Endothelial cell of umbilical vein (primary cell): ENCODE data around the gene SPRR2G.

Experiments
- JUN ChIP-seq: IDR thresholded peaks from 2 replicates; pipeline ENCODE4 v1.6.1; 2011; ENCODE audit warnings: borderline replicate concordance, low read depth; ENCODE audit not compliant: insufficient read length, insufficient read depth
- POLR2A ChIP-seq: IDR thresholded peaks from 2 replicates; pipeline ENCODE4 v1.6.1; 2012; ENCODE audit warnings: low read depth, mild to moderate bottlenecking, control low read depth, low read length
- TF ChIP-seq, protein P1 (sequence below): IDR thresholded peaks from 2 replicates; pipeline ENCODE4 v1.6.1; 2011; ENCODE audit not compliant: insufficient read depth, insufficient read length
- TF ChIP-seq, protein P2 (sequence below), 2 donors: IDR thresholded peaks; 1 replicate in 1 of 2; 2 replicates in 1 of 2; pipeline ENCODE4 v1.5.1; 2011; ENCODE audit warnings: low read length in 2 of 2, mild to moderate bottlenecking in 2 of 2, moderate library complexity in 2 of 2, control low read depth in 1 of 2, inconsistent platforms in 1 of 2, low read depth in 1 of 2; ENCODE audit not compliant: insufficient read depth in 1 of 2; ENCODE audit errors: extremely low read depth in 1 of 2

DNA sequence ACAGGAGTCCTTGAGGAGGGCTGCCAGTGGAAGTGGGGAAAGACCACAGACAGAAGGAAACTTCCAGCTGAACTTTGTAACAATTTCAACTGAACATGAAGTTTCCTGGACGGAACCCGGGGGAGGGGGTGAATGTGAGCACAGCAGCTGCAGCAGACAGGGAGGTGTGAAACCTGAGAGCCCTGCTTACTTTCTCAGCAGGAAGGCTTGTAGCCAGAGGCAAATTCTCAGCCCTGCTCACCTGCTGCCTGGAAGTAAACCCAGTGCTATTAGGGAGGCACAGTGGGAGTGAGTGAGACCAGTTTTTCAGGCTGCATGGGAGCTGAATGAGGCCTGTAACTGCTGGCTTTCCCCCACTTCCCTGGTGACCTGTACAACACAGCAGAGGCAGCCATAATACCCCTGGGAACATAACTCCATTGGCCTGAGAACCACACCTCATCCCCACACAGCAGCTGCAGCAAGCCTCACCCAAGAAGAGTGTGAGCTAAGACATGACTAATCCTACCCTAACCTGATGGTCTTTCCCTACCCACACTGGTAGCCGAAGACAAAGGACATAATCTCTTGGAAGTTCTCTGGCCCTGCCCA is 27.8 kb downstream of the SPRR2G start:
- TF ChIP-seq JUN (no peak), POLR2A (no peak)
- TF ChIP-seq, protein P1, sequence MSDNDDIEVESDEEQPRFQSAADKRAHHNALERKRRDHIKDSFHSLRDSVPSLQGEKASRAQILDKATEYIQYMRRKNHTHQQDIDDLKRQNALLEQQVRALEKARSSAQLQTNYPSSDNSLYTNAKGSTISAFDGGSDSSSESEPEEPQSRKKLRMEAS = no peak
- TF ChIP-seq, protein P2, sequence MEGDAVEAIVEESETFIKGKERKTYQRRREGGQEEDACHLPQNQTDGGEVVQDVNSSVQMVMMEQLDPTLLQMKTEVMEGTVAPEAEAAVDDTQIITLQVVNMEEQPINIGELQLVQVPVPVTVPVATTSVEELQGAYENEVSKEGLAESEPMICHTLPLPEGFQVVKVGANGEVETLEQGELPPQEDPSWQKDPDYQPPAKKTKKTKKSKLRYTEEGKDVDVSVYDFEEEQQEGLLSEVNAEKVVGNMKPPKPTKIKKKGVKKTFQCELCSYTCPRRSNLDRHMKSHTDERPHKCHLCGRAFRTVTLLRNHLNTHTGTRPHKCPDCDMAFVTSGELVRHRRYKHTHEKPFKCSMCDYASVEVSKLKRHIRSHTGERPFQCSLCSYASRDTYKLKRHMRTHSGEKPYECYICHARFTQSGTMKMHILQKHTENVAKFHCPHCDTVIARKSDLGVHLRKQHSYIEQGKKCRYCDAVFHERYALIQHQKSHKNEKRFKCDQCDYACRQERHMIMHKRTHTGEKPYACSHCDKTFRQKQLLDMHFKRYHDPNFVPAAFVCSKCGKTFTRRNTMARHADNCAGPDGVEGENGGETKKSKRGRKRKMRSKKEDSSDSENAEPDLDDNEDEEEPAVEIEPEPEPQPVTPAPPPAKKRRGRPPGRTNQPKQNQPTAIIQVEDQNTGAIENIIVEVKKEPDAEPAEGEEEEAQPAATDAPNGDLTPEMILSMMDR (IDR thresholded peaks at IDR 0.05; ENCODE audit: extremely low read depth in 1 of 2, insufficient read depth in 1 of 2, low read depth in 1 of 2, low read length in 2 of 2) = no peak
